Stomach (tissue), 9 donors: ENCODE data around the gene HCK. TPM values are rescaled to one million over a fixed set of nuclear protein-coding genes. Genes with fewer than 3 reads are reported as not detected.
"Not testable (repeated sequence)": the region's sequence is repeated elsewhere in the genome, so short reads cannot be mapped to it uniquely, and the experiment has no call there.

ENCODE experiments used
- DNase-seq, 2 donors: peaks; one replicate each; pipeline versions ENCODE4 v3.0.0 to v3.0.0-alpha.2; 2013 to 2019
- H3K27ac ChIP-seq, 5 donors: fragments of 200-600 bp in 4 of 5; sonication (generic) in 4 of 5; one replicate each; pipeline ENCODE4 v1.5.1; 2013 to 2019; ENCODE audit warnings: mild to moderate bottlenecking in 1 of 5, moderate library complexity in 1 of 5
- H3K27me3 ChIP-seq, 3 donors: fragments of 200-600 bp; sonication (generic); one replicate each; pipeline ENCODE4 v1.5.1; 2017 to 2019; ENCODE audit warnings: mixed run types in 1 of 3
- H3K36me3 ChIP-seq, 4 donors: fragments of 200-600 bp; sonication (generic); 1 replicate in 3 of 4; 2 replicates in 1 of 4; pipeline ENCODE4 v1.5.1; 2016 to 2019
- H3K4me1 ChIP-seq, 4 donors: fragments of 200-600 bp; sonication (generic); one replicate each; pipeline ENCODE4 v1.5.1; 2016 to 2019
- H3K4me3 ChIP-seq, 4 donors: fragments of 200-600 bp; sonication (generic) in 3 of 4; one replicate each; pipeline ENCODE4 v1.5.1; 2016 to 2019; ENCODE audit warnings: mild to moderate bottlenecking in 1 of 4
- H3K9me3 ChIP-seq, 4 donors: fragments of 200-600 bp; sonication (generic); one replicate each; pipeline ENCODE4 v1.5.1; 2016 to 2019
- EP300 ChIP-seq: sonication (generic); formaldehyde crosslinking; IDR thresholded peaks from one replicate; pipeline ENCODE4 v1.6.1; 2017; ENCODE audit warnings: antibody characterized with exemption
- POLR2A ChIP-seq, 4 donors: fragments of 450-650 bp; IDR thresholded peaks; one replicate each; pipeline ENCODE4 v1.6.1; 2016; ENCODE audit warnings: antibody characterized with exemption in 4 of 4, control low read depth in 2 of 4, mild to moderate bottlenecking in 1 of 4, moderate library complexity in 1 of 4
- POLR2AphosphoS5 ChIP-seq, 3 donors: sonication (generic); formaldehyde crosslinking; IDR thresholded peaks; one replicate each; pipeline ENCODE4 v1.6.1; 2016; ENCODE audit warnings: antibody characterized with exemption in 3 of 3
- WGBS, 5 donors: extraction: QIAGEN DNeasy Blood & Tissue Kit in 3 of 5; methylation state at CpG; one replicate each; pipeline versions ENCODE4 v1.1.5 to v1.1.7; 2013 to 2018; 5-methylcytosine and 5-hydroxymethylcytosine counted together
- intact Hi-C: fragments of 100-400 bp; cut with DNase I; formaldehyde crosslinking; loops from one replicate; pipeline ENCODE4 v1.15.1; 2023; ENCODE audit warnings: low total_unique reads
- polyA plus RNA-seq, 3 donors: library from polyadenylated mRNA; stranded (reverse); fragments of 200-250 nt; gene quantifications; one replicate each; pipeline ENCODE4 v1.2.3, GENCODE V29; 2013
- total RNA-seq, 5 donors: library from RNA; depleted of rRNA; stranded (reverse); fragments of >200 nt; gene quantifications; one replicate each; pipeline versions ENCODE4 v1.1.0 to v1.2.3, GENCODE V29; 2014 to 2016
- TF ChIP-seq, protein P1 (sequence below), 7 experiments: fragments of 450-650 bp in 4 of 7; fragments of 200-600 bp in 3 of 7; sonication (generic) in 3 of 7; IDR thresholded peaks; one replicate each; pipeline ENCODE4 v1.5.1; 2016 to 2019; ENCODE audit warnings: antibody characterized with exemption in 7 of 7, control low read depth in 2 of 7, mild to moderate bottlenecking in 1 of 7
- donor health status: healthy with polysubstance abuse.
- donor health status: Bipolar disorder and iron deficiency.
- donor health status: healthy.

Gene HCK
- total and polyA plus RNA-seq, 8 donors: 1.3 to 14.7 (median 4.9) TPM; not detected in 1

DNA sequence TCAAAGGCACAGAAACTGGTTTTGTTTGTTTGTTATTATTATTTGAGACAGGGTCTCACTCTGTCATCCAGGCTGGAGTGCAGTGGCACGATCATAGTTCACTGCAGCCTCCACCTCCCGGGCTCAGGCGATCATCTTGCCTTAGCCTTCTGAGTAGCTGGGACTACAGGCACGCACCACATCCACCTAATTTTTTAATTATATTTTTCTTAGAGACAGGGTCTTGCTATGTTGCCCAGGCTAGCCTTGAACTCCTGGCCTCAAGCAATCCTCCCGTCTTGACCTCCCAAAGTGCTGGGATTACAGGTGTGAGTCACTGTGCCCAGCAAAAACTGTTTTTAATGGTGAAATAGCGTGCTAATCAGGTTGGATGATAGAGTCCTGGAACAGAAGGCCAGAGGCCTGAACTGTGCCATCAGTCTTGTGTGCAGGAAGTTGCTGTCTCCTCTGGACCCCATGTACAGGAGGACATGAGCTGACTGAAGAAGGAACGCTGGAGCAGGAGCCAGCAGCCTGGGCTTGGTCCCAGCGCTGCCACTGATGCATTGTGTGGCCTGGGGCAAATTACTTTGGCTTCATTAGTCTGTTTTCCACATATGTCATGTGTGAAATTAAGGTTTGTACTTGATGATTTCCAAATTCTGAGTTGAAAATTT, 62.4 kb downstream of the HCK start:
- Histone ChIP-seq H3K4me1 (peaks cover 41 to 86% (median 63%) of the 10 kb centered on the region in 4 donors), H3K9me3 (no peaks in the 10 kb centered on the region), H3K27me3 (no peaks in the 10 kb centered on the region), H3K27ac (peak overlapping the region in 1 of 5 donors; percentile 13), H3K4me3 (no peak overlapping the region), H3K36me3 (peaks cover 0 to 9% (median 5%) of the 10 kb centered on the region in 4 donors)
- no peak for TF ChIP-seq EP300
- TF ChIP-seq POLR2AphosphoS5 (IDR thresholded peaks at IDR 0.05): no peak
- TF ChIP-seq, protein P1, sequence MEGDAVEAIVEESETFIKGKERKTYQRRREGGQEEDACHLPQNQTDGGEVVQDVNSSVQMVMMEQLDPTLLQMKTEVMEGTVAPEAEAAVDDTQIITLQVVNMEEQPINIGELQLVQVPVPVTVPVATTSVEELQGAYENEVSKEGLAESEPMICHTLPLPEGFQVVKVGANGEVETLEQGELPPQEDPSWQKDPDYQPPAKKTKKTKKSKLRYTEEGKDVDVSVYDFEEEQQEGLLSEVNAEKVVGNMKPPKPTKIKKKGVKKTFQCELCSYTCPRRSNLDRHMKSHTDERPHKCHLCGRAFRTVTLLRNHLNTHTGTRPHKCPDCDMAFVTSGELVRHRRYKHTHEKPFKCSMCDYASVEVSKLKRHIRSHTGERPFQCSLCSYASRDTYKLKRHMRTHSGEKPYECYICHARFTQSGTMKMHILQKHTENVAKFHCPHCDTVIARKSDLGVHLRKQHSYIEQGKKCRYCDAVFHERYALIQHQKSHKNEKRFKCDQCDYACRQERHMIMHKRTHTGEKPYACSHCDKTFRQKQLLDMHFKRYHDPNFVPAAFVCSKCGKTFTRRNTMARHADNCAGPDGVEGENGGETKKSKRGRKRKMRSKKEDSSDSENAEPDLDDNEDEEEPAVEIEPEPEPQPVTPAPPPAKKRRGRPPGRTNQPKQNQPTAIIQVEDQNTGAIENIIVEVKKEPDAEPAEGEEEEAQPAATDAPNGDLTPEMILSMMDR (IDR thresholded peaks at IDR 0.05): no peak
- no peak for TF ChIP-seq POLR2A (IDR thresholded peaks at IDR 0.05)
- DNase-seq: no peak
- intact Hi-C loops: no loop called here
- WGBS, 5 donors: 85 to 90% (median 88%) methylated on average over 8 of the region's 8 CpGs

DNA sequence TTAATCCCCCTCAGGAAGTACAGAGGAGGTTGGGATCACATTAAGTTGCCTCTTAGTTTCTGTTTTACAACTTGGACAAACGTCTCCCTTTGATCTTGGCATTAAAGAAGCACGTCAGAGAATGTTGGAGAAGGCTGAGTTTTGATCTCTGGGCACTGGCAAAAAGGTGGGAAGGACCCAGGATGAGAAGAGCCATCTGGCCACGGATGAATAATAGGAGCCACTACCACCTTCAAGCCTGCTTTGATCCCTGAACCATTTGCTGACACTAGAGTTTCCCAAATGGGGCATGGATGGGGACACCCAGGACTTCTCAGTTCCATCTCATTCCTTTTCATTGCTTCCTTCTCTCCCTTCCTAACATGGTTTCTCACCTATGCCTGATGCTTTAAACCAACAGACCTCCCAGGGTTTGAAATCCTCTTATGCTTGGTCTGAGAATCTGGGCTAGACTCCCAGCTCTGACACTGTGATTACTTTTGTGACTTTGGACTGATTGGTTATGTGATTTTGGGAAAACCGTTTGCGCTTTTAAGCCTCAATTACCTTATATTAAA, 63.2 kb downstream of the HCK start:
- no peak overlapping the region for H3K4me3 ChIP-seq
- DNase-seq: no peak
- H3K4me1 ChIP-seq: peaks cover 35 to 82% (median 61%) of the 10 kb centered on the region in 4 donors
- peak overlapping the region in 1 of 5 donors; percentile 13 for H3K27ac ChIP-seq
- no peak for TF ChIP-seq EP300
- TF ChIP-seq POLR2AphosphoS5 (IDR thresholded peaks at IDR 0.05): no peak
- TF ChIP-seq, protein P1 (IDR thresholded peaks at IDR 0.05): no peak
- TF ChIP-seq POLR2A (IDR thresholded peaks at IDR 0.05): no peak
- 53 to 60% (median 59%) methylated on average over 5 of the region's 5 CpGs for WGBS, 5 donors
- no peaks in the 10 kb centered on the region for H3K9me3 ChIP-seq
- intact Hi-C loops: no loop called here
- H3K36me3 ChIP-seq: peaks cover 0 to 9% (median 5%) of the 10 kb centered on the region in 4 donors
- no peaks in the 10 kb centered on the region for H3K27me3 ChIP-seq

DNA sequence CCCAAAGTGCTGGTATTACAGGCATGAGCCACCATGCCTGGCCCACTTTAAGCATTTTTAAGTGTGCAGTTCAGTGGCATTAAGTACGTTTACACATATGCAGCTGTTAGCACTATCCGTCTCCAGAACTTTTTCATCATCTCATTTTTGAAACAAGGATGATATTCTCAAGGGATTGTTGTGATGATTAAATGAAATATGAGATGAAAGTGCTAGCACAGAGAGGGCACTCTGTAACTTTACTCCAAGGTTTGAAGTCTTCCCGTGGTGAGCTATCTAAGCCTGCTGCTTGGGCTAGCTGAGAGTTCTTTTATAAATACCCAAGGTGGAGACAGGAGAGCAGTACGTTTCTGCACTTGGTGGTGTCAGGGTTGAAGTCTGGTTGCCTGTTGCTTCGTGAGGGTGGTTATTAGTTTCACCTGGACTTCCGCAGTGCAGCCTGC, 64.1 kb downstream of the HCK start:
- intact Hi-C loops: no loop called here
- 61 to 73% (median 70%) methylated on average over 6 of the region's 6 CpGs for WGBS, 5 donors
- no peaks in the 10 kb centered on the region for H3K9me3 ChIP-seq
- no peak overlapping the region for H3K27ac ChIP-seq
- H3K4me1 ChIP-seq: peaks cover 27 to 74% (median 53%) of the 10 kb centered on the region in 4 donors
- DNase-seq: no peak
- TF ChIP-seq, protein P1 (IDR thresholded peaks at IDR 0.05): no peak
- TF ChIP-seq EP300 (no peak), POLR2AphosphoS5 (IDR thresholded peaks at IDR 0.05) (no peak), POLR2A (IDR thresholded peaks at IDR 0.05) (no peak)
- H3K4me3 ChIP-seq: no peak overlapping the region
- peaks cover 0 to 9% (median 5%) of the 10 kb centered on the region in 4 donors for H3K36me3 ChIP-seq
- no peaks in the 10 kb centered on the region for H3K27me3 ChIP-seq

DNA sequence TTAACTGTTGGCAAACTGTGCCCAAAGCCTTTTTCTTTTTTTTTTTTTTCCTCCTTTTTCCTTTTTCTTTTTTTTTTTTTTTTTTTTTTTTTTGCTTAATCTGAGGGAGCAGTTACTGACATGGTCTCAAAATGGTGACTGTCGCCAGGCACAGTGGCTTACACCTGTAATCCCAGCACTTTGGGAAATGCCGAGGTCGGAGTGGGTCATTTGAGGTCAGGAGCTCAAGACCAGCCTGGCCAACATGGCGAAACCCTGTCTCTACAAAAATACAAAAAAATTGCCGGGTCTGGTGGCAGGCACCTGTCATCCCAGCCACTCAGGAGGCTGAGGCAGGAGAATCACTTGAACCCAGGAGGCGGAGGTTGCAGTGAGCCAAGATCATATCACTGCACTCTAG, 64.8 kb downstream of the HCK start:
- H3K36me3 ChIP-seq, H3K9me3 ChIP-seq, intact Hi-C loops, DNase-seq, H3K4me3 ChIP-seq, H3K27me3 ChIP-seq, H3K27ac ChIP-seq: not testable (repeated sequence)
- peaks cover 20 to 67% (median 46%) of the 10 kb centered on the region in 4 donors for H3K4me1 ChIP-seq
- WGBS, 5 donors: 79 to 94% (median 94%) methylated on average over 6 of the region's 6 CpGs

DNA sequence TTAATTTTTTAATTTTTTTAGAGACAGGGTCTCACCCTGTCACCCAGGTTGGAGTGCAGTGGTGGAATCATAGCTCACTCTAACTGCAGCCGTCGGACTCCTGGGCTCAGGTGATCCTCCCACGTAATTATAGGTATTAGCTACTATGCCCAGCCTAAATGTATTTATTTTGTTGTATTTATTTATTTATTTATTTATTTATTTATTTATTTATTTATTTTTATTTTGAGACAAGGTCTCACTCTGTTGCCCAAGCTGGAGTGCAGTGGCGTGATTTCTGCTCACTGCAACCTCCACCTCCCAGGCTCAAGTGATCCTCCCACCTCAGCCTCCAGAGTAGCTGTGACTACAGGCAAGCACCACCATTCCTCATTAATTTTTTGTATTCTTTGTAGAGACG, 66.4 kb downstream of the HCK start:
- peaks cover 4 to 52% (median 34%) of the 10 kb centered on the region in 4 donors for H3K4me1 ChIP-seq
- H3K27me3 ChIP-seq, H3K36me3 ChIP-seq, DNase-seq, H3K9me3 ChIP-seq, H3K27ac ChIP-seq, intact Hi-C loops, H3K4me3 ChIP-seq: not testable (repeated sequence)
- WGBS, 5 donors: 92 to 97% (median 95%) methylated on average over 5 of the region's 5 CpGs
